Thyroid gland (tissue), 4 donors: Measurements from ENCODE around the gene FSTL4.

Source experiments
- CTCF ChIP-seq, 6 experiments: fragments of 200-600 bp in 3 of 6; fragments of 450-650 bp in 3 of 6; sonication (generic) in 3 of 6; IDR thresholded peaks; one replicate each; pipeline ENCODE4 v1.5.1; 2016 to 2019; ENCODE audit warnings: antibody characterized with exemption in 6 of 6, mild to moderate bottlenecking in 2 of 6, inconsistent platforms in 1 of 6, moderate library complexity in 1 of 6
- POLR2A ChIP-seq, 2 donors: fragments of 450-650 bp; IDR thresholded peaks; one replicate each; pipeline ENCODE4 v1.6.1; 2017; ENCODE audit warnings: antibody characterized with exemption in 2 of 2, mild to moderate bottlenecking in 2 of 2, moderate library complexity in 1 of 2

DNA sequence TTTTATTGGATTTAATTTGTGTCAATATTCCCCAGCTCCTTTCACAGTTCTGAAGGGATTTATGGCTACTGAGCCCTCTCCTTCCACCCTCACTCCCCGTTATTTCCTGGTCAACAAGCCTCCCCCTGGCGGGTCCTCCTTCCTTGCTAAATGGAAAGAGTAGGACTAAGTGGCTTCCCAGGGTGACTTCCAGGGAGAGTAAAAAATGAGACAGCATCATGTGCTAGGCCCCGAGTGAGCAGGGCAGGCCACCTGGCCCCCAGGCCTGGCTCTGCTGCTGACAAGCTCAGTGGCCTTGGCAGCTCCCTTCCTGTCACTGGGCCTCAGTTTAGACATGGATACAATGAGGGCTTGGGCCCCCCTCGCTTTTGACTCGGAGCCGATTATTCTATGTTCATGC lies 359.3 kb downstream of the FSTL4 start:
- TF ChIP-seq CTCF (IDR thresholded peaks at IDR 0.05) (no peak), POLR2A (IDR thresholded peaks at IDR 0.05) (no peak)
